ENCODE data around the gene SERINC3. TPM values are rescaled to one million over a fixed set of nuclear protein-coding genes. Genes with fewer than 3 reads are reported as not detected.

SERINC3 gene
- total RNA-seq, 1 donor from 2014 or later: 94.3 TPM

GRCh38 chr20:44449864-44450263 is 72.0 kb downstream of the SERINC3 start:
- intact Hi-C loops (cut with DNase I): no loop called here
- no peak for DNase-seq (ENCODE audit: low spot score)

GRCh38 chr20:44448753-44449546 is 72.9 kb downstream of the SERINC3 start:
- intact Hi-C loops (cut with DNase I): no loop called here
- no peak for DNase-seq (ENCODE audit: low spot score)

- intact Hi-C loops (cut with DNase I): no loop called here
- no peak for DNase-seq (ENCODE audit: low spot score)
Observed at GRCh38 chr20:44447827-44448419, 73.9 kb downstream of the SERINC3 start.

Other genes starting within 250 kb of the SERINC3 start
- 94.0 TPM for gene FITM2, start 210.9 kb downstream of the SERINC3 start, total RNA-seq
- not detected for gene R3HDML, start 185.0 kb downstream of the SERINC3 start, total RNA-seq
- not detected for gene HNF4A, start 166.4 kb downstream of the SERINC3 start, total RNA-seq
- 5.3 TPM for gene TTPAL, start 46.2 kb downstream of the SERINC3 start, total RNA-seq
- gene PKIG, start 60.5 kb upstream of the SERINC3 start, total RNA-seq: 274 TPM
- gene ADA, start 129.6 kb upstream of the SERINC3 start, total RNA-seq: 4.1 TPM
- 29.3 TPM for gene CCN5, start 193.3 kb upstream of the SERINC3 start, total RNA-seq
- gene KCNK15, start 223.8 kb upstream of the SERINC3 start, total RNA-seq: 0.97 TPM